Renal cortex interstitium (tissue), 11 donors: ENCODE results near the gene SHLD2. TPM values are rescaled to one million over a fixed set of nuclear protein-coding genes. Genes with fewer than 3 reads are reported as not detected.
"Not testable (repeated sequence)": the region's sequence is repeated elsewhere in the genome, so short reads cannot be mapped to it uniquely, and the experiment has no call there.

Experiments
- DNase-seq, 11 donors: peaks; one replicate each; pipeline ENCODE4 v3.0.0-alpha.2; 2013; ENCODE audit warnings: low read depth in 9 of 11, low spot score in 4 of 11; ENCODE audit errors: extremely low read depth in 1 of 11
- polyA plus RNA-seq, 3 donors: library from polyadenylated mRNA; unstranded; fragments of 120-200 nt; gene quantifications; one replicate each; pipeline ENCODE4 v1.2.1, GENCODE V29; 2013; ENCODE audit not compliant: insufficient read length in 3 of 3

SHLD2 gene
- polyA plus RNA-seq, 3 donors = 39.7 to 43.5 (median 42.5) TPM

DNA sequence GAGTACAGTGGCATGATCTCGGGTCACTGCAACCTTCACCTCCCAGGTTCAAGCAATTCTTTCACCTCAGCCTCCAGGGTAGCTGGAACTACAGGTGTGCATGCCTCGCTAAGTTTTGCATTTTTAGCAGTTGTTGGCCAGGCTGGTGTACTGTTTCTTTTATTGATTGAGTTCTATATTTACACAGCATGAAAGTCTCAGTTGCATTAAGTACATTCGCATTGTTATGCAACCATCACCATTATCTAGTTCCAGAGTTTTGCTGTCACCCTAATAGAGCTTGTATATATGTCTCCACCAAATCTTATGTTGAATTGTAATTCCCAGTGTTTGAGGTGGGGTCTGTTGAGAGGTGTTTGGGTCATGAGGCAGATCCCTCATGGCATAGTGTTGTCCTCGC, 28.3 kb downstream of the SHLD2 start:
- not testable (repeated sequence) for DNase-seq

- not testable (repeated sequence) for DNase-seq
Observed at GRCh38 chr10:87127048-87127447, 32.0 kb downstream of the SHLD2 start.

GRCh38 chr10:87127607-87128156, 32.7 kb downstream of the SHLD2 start:
- DNase-seq = not testable (repeated sequence)

GRCh38 chr10:87132176-87132575, 37.2 kb downstream of the SHLD2 start:
- peak in 1 of 11 donors; percentile 2 for DNase-seq

DNA sequence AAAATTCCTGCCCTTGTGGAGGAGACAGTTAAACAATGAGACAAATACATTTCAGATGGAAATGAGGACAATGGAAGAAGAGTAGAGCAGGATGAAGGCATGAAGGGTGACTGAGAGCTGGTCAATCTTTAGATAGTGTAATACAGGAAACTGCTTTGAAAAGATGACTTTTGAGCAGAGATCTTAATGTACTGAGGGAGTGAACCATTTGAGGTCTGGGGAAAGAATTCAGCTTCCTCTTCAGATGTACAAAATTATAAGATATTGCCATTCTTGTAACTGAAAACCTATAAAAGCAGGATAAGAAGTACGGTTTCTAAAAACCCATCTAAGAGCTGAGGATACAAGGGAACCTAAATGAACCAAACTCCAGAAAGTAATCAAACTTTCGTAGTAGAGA, 38.9 kb downstream of the SHLD2 start:
- not testable (repeated sequence) for DNase-seq

DNA sequence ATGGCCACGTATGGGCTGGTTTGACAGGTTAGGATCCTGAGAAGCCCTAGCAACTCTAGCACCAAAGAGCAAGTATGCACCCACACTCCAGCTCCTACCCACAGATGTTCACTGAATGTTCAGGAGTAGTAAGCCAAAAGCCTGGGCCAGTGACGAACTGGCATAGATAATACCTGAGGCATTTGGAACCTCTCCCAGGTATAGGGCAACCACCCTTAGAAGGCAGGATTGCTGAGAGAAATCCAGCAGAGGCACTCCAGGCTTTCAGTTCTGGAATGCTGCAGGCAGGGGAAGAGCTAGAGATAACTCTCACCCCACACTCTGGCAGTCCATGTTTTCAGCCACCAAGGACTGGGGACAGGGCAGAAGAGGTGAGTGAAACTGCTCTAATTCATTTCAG, 39.4 kb downstream of the SHLD2 start:
- DNase-seq = not testable (repeated sequence)

- DNase-seq = not testable (repeated sequence)
Observed at GRCh38 chr10:87137478-87137877, 42.5 kb downstream of the SHLD2 start.

GRCh38 chr10:87142230-87143108, 47.5 kb downstream of the SHLD2 start:
- DNase-seq = not testable (repeated sequence)

DNA sequence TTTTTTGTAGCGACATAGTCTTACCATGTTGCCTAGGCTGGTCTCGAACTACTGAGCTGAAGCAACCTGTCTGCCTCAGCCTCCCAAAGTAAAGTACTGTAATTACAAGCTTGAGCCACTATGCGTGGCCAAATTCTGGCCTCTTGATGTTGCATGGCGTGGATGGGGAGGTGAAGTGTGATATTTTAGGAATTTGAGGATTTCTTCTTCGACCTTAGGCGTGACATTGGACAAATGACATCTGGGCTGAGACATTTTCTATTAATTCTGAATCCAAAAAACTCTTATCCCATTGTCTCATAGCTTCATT, 48.1 kb downstream of the SHLD2 start:
- DNase-seq = not testable (repeated sequence)

DNA sequence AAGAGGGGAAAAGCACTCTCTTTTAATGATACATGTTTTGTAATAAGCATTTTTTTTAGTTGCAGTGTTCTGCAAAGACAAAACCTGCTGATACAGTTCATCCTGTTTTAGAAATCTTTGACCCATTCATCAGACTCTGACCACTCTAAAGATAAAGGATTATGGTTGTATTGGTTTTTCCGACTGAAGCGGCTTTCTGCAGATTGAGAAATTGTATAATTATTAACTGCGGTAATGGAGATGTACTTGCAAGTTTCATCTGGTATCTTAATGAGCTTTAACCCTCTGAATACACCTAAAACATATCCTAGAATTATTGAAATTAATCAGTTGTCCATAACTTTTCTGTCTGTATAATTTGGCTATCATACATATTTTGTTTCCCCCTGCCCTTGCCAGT, 50.6 kb downstream of the SHLD2 start:
- not testable (repeated sequence) for DNase-seq

DNA sequence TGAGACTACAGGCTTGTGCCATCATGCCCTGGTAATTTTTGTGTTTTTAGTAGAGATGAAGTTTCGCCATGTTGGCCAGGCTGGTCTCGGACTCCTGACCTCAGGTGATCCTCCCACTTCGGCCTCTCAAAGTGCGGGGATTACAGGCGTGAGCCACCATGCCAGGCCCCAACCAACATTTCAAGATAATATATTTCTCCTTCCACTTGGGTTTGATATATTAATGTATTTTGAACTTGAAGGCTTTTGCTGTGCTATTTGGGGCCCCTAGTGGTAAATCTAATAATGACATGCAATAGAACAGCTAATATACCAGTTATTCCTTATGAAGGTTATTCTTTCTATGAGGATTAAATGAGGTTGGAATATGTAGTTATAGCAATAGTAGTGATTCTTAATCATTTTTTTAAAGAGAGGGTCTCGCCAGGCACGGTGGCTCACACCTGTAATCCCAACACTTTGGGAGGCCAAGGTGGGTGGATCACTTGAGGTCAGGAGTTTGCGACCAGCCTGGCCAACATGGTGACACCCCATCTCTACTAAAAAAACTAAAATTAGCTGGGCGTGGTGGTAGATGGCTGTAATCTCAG, 54.1 kb downstream of the SHLD2 start:
- not testable (repeated sequence) for DNase-seq

GRCh38 chr10:87151516-87151915, 56.5 kb downstream of the SHLD2 start:
- not testable (repeated sequence) for DNase-seq

DNA sequence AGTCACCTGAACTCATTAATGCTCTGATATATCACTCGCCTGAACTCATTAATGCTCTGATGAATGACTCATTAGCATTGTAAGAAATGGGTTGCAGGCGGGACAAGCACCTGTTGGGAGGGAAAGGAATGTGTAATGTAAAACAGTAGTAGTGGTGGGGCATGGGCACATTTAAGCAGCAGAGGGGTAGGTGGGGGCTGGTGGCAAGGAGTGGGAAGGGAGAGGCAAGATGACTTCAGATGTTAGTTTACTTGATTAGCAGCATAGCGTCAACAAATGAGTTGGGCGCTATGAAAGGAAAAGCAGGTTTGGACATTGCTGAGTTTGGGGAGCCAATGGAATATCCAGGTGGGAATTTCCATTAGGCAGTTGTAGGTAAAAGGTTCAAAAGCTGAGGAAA, 61.8 kb downstream of the SHLD2 start:
- DNase-seq = not testable (repeated sequence)

GRCh38 chr10:87157821-87158220, 62.8 kb downstream of the SHLD2 start:
- not testable (repeated sequence) for DNase-seq

- DNase-seq = not testable (repeated sequence)
Observed at GRCh38 chr10:87162703-87163293, 67.8 kb downstream of the SHLD2 start.

DNA sequence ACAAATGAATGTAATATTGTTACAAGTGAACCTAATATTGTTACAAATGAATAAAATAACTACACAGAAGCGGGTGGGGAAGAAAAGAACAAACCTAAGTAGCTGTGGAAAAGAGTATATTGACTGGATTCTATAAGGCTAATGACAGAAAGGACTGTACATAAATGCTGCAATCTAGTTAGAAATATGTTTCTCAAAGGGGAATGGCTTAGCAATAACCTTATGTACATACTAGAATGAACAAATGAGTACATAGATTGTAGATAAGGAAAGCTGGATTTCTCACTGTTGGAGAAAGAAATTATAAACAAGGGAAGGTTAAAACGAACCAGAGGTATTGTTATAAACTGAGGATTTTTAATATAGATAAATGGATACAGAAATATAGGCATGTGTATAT, 68.4 kb downstream of the SHLD2 start:
- not testable (repeated sequence) for DNase-seq

DNA sequence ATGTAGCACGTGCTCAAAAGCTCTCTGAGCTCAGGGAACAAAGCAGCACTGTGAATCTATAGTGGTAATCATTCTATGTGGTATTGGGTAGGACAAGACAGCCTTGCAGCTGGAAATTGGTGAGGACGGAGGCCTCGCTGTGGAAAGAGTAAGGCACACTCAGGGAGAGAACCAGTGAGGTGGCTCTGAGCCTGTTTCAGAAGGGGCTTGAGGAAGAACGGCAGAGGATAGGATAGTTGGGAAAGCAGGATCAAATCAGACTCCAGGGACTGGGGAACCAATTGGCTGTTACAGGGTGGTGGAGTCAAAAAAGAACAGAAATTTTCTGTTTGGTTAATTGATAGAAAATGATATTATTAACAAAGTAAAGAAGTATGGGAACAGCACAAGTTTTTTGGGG, 74.9 kb downstream of the SHLD2 start:
- DNase-seq = not testable (repeated sequence)

DNA sequence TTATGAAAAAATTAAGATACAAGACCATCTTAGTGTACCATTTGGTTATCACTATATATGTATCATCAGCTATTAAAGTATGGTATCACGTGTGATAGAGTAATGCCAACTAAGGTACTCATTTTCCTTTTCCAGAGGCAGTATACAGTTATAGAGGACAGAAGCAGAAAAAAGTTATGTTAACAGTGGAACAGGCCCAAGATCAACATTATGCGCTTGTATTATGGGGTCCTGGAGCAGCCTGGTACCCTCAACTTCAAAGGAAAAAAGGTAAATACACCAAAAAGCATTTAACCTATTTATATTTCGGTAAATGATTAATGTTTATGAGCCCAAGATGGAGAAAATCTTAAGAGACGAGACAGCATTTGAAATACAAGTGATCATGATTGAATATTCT, 75.7 kb downstream of the SHLD2 start:
- not testable (repeated sequence) for DNase-seq

- DNase-seq = not testable (repeated sequence)
Observed at GRCh38 chr10:87171670-87172069, 76.7 kb downstream of the SHLD2 start.

DNA sequence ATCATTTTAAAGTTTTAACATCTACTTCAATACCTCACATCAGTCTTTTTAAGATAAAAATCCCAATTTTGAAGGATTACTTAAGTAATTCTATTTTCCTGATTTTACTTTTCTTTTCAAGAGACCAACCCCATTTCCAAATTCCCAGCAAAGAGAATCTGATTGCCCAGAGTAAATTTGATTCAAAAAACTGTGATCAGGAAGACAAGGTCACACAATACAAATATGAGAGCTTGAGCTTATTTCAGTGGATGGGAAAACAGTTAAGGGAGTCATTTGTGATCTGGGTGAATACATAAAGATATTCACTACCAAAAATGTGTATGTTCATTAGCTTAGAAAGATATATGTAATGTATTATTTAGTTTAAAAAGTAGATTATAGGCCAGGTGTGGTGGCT, 77.2 kb downstream of the SHLD2 start:
- not testable (repeated sequence) for DNase-seq
